ENCODE results near the gene CHST1.

Gene CHST1

GRCh38 chr11:45660729-45661438, 4.5 kb downstream of the CHST1 start:
- no peak for DNase-seq (ENCODE audit: low read depth in 2 of 2)

- no peak for DNase-seq (ENCODE audit: low read depth in 2 of 2)
Observed at GRCh38 chr11:45659818-45660160, 5.6 kb downstream of the CHST1 start.

- no peak for DNase-seq (ENCODE audit: low read depth in 2 of 2)
Observed at GRCh38 chr11:45659031-45659817, 6.2 kb downstream of the CHST1 start.

GRCh38 chr11:45658292-45658991, 7.0 kb downstream of the CHST1 start:
- DNase-seq (ENCODE audit: low read depth in 2 of 2), result no peak

- no peak for DNase-seq (ENCODE audit: low read depth in 2 of 2)
Observed at GRCh38 chr11:45657496-45658260, 7.7 kb downstream of the CHST1 start.

- DNase-seq (ENCODE audit: low read depth in 2 of 2), result no peak
Observed at GRCh38 chr11:45655831-45656230, 9.6 kb downstream of the CHST1 start.

GRCh38 chr11:45655347-45655756, 10.1 kb downstream of the CHST1 start:
- DNase-seq (ENCODE audit: low read depth in 2 of 2), result peak in 1 of 2 donors; percentile 52

- no peak for DNase-seq (ENCODE audit: low read depth in 2 of 2)
Observed at GRCh38 chr11:45655012-45655283, 10.5 kb downstream of the CHST1 start.

GRCh38 chr11:45654231-45655011, 11.0 kb downstream of the CHST1 start:
- DNase-seq (ENCODE audit: low read depth in 2 of 2), result no peak

GRCh38 chr11:45653277-45653676, 12.1 kb downstream of the CHST1 start:
- no peak for DNase-seq (ENCODE audit: low read depth in 2 of 2)

- DNase-seq (ENCODE audit: low read depth in 2 of 2), result no peak
Observed at GRCh38 chr11:45652781-45653180, 12.6 kb downstream of the CHST1 start.

- DNase-seq (ENCODE audit: low read depth in 2 of 2), result no peak
Observed at GRCh38 chr11:45651841-45652749, 13.3 kb downstream of the CHST1 start.

- no peak for DNase-seq (ENCODE audit: low read depth in 2 of 2)
Observed at GRCh38 chr11:45651156-45651555, 14.3 kb downstream of the CHST1 start.

GRCh38 chr11:45650166-45651095, 15.0 kb downstream of the CHST1 start:
- no peak for DNase-seq (ENCODE audit: low read depth in 2 of 2)

- no peak for DNase-seq (ENCODE audit: low read depth in 2 of 2)
Observed at GRCh38 chr11:45649544-45650165, 15.8 kb downstream of the CHST1 start.

GRCh38 chr11:45648931-45649330, 16.5 kb downstream of the CHST1 start:
- DNase-seq (ENCODE audit: low read depth in 2 of 2), result no peak

GRCh38 chr11:45647786-45648185, 17.6 kb downstream of the CHST1 start:
- DNase-seq (ENCODE audit: low read depth in 2 of 2), result no peak

GRCh38 chr11:45647329-45647728, 18.1 kb downstream of the CHST1 start:
- no peak for DNase-seq (ENCODE audit: low read depth in 2 of 2)
